ENCODE measurements around the gene UBAC2. TPM values are rescaled to one million over a fixed set of nuclear protein-coding genes. Genes with fewer than 3 reads are reported as not detected.

Gene UBAC2
- total and polyA plus RNA-seq, 11 donors: 32.6 to 66.9 (median 48.5) TPM

DNA sequence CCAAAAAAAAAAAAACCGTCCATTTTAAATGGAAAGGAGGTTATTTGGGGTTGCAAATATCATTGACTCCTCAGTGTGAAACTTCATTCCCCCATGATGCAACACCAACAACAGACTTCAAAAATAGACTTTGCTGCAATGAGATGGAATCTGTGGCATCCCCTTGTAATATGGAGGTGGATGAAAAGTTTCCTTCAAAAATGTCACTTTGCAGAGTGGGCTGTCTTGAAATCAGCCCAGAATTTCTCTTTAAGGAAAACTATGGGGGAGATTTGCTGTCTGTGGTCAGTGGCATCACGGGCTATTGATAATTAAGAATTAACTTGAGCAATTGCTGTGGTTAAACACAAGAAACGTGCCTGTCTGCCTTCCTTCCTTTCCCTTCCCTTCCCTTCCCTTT, 56.1 kb downstream of the UBAC2 start:
- Histone ChIP-seq H3K27me3 (no peaks in the 10 kb centered on the region), H3K27ac (peak overlapping the region in 6 of 12 donors; percentile 11 to 76 (median 32)), H3K4me1 (peaks cover 0 to 54% (median 4%) of the 10 kb centered on the region in 12 donors), H3K9me3 (no peaks in the 10 kb centered on the region), H3K4me3 (peak overlapping the region in 1 of 12 donors; percentile 49), H3K36me3 (peaks cover 0 to 31% (median 10%) of the 10 kb centered on the region in 9 donors)
- WGBS, 4 donors: 67 to 70% (median 68%) methylated on average over 3 of the region's 3 CpGs
- DNase-seq (no peak), ATAC-seq (peak in 3 of 4 donors; percentile 64 to 75 (median 66))
- intact Hi-C loops (cut with DNase I): no loop called here
- TF ChIP-seq, protein P1, sequence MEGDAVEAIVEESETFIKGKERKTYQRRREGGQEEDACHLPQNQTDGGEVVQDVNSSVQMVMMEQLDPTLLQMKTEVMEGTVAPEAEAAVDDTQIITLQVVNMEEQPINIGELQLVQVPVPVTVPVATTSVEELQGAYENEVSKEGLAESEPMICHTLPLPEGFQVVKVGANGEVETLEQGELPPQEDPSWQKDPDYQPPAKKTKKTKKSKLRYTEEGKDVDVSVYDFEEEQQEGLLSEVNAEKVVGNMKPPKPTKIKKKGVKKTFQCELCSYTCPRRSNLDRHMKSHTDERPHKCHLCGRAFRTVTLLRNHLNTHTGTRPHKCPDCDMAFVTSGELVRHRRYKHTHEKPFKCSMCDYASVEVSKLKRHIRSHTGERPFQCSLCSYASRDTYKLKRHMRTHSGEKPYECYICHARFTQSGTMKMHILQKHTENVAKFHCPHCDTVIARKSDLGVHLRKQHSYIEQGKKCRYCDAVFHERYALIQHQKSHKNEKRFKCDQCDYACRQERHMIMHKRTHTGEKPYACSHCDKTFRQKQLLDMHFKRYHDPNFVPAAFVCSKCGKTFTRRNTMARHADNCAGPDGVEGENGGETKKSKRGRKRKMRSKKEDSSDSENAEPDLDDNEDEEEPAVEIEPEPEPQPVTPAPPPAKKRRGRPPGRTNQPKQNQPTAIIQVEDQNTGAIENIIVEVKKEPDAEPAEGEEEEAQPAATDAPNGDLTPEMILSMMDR (IDR thresholded peaks at IDR 0.05): no peak
- no peak for TF ChIP-seq POLR2A (IDR thresholded peaks at IDR 0.05)

DNA sequence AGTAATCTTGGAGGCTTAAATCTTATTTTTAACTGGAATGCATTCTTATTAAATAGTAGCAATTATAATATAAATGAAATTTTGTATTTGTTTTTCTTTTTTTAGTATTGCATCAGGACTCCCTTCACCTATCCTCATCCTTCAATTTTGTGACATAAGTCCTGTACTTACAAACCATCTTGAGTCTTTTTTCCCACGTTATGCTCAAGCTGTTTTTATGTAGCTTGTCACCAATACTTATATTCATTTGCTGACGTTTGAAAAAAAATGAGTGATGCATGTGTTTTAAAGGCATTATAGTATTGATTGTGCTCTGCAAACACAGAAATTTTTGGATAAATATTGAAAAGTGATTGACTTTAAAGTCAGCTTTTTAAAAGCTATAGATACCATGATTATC, 56.6 kb downstream of the UBAC2 start:
- TF ChIP-seq POLR2A (IDR thresholded peaks at IDR 0.05): no peak
- TF ChIP-seq, protein P1 (IDR thresholded peaks at IDR 0.05): no peak
- Histone ChIP-seq H3K27me3 (no peaks in the 10 kb centered on the region), H3K27ac (peak overlapping the region in 5 of 12 donors; percentile 11 to 76 (median 38)), H3K4me3 (peak overlapping the region in 1 of 12 donors; percentile 49), H3K4me1 (peaks cover 0 to 48% (median 4%) of the 10 kb centered on the region in 12 donors), H3K36me3 (peaks cover 0 to 28% (median 10%) of the 10 kb centered on the region in 9 donors), H3K9me3 (no peaks in the 10 kb centered on the region)
- intact Hi-C loops (cut with DNase I): no loop called here
- no peak for ATAC-seq
- DNase-seq: no peak
- WGBS, 4 donors: 87 to 92% (median 88%) methylated on average over 2 of the region's 2 CpGs

DNA sequence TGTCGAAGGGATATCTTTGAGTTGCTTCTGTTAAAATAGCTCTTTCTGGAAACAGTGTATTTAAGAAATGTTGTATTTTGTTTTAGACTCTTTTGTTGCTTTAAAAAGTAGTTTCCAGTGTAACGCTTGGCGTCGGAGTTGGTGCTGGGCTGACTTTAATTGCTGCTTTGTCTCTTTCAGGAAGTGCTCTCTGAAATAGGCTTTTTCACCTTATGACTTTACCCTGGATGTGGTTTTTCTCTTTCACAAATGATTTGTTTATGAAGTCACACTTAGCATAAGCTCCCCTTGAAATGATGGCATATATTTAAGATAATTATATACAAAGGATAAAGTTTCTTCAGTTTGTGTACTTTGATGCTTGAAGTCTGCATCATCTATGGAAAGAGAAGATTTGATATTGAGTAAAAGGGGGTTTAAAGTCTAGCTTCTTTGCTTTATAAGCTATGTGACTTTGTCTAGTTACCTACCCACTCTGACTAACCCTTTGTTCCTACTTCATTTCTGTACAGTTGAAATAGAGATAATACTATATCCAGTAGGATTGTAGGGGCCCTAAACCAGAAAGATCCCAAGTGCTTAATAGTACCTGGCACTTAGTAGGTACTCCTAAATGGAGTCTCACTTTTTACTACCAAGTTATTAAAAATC, 57.7 kb downstream of the UBAC2 start, which contains the start of gene GPR18:
GPR18 (minus strand) TSS at position 170 of the 651 bp plus-strand sequence. CDS start 2,507 bp downstream, outside the sequence.
- no peaks in the 10 kb centered on the region for H3K9me3 ChIP-seq
- ATAC-seq (no peak), DNase-seq (no peak)
- peak within 1 kb of the TSS in 3 of 12 donors; percentile 11 to 76 (median 48) for H3K27ac ChIP-seq
- peaks cover 0 to 49% (median 4%) of the 10 kb centered on the region in 12 donors for H3K4me1 ChIP-seq
- H3K27me3 ChIP-seq: no peaks in the 10 kb centered on the region
- TF ChIP-seq, protein P1 (IDR thresholded peaks at IDR 0.05): no peak
- TF ChIP-seq POLR2A (IDR thresholded peaks at IDR 0.05): no peak
- WGBS, 4 donors: 64 to 77% (median 72%) methylated on average over 4 of the region's 4 CpGs
- H3K36me3 ChIP-seq: peaks cover 0 to 26% (median 9%) of the 10 kb centered on the region in 9 donors
- peak within 1 kb of the TSS in 2 of 12 donors; percentile 10 to 49 for H3K4me3 ChIP-seq
- intact Hi-C loops (cut with DNase I): no loop called here

DNA sequence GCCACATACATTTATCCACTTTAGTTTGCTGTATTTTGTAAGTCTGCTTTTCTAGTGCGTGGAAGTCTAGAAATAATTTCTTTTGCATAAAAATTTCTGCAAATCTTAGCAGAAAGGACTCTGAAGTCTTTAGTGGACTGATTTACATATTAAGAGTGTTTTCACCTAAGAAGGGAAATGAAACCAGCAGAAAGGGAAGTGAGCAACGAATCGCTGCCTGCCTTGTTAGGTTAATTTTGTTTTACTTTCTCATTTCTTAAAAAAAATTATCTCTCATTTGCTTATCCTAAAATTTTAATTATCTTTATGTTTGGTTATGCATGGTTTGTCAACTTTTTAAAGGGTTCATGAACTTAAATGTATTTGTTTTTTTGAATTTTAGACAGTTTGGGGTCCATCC, 58.3 kb downstream of the UBAC2 start:
- H3K4me1 ChIP-seq: peaks cover 0 to 55% (median 5%) of the 10 kb centered on the region in 12 donors
- H3K36me3 ChIP-seq: peaks cover 0 to 26% (median 9%) of the 10 kb centered on the region in 9 donors
- WGBS, 4 donors: 73 to 77% (median 76%) methylated on average over 3 of the region's 3 CpGs
- H3K27ac ChIP-seq: peak overlapping the region in 1 of 12 donors; percentile 76
- no peaks in the 10 kb centered on the region for H3K27me3 ChIP-seq
- TF ChIP-seq, protein P1 (IDR thresholded peaks at IDR 0.05): no peak
- no peak for TF ChIP-seq POLR2A (IDR thresholded peaks at IDR 0.05)
- H3K4me3 ChIP-seq: peak overlapping the region in 1 of 12 donors; percentile 25
- DNase-seq: no peak
- intact Hi-C loops (cut with DNase I): no loop called here
- no peak for ATAC-seq
- H3K9me3 ChIP-seq: no peaks in the 10 kb centered on the region

All from heart left ventricle (tissue), 16 donors.